ENCODE results near the gene PRTN3. TPM values are rescaled to one million over a fixed set of nuclear protein-coding genes. Genes with fewer than 3 reads are reported as not detected.

The PRTN3 gene
- total RNA-seq, 1 donor from 2014 or later: not detected

DNA sequence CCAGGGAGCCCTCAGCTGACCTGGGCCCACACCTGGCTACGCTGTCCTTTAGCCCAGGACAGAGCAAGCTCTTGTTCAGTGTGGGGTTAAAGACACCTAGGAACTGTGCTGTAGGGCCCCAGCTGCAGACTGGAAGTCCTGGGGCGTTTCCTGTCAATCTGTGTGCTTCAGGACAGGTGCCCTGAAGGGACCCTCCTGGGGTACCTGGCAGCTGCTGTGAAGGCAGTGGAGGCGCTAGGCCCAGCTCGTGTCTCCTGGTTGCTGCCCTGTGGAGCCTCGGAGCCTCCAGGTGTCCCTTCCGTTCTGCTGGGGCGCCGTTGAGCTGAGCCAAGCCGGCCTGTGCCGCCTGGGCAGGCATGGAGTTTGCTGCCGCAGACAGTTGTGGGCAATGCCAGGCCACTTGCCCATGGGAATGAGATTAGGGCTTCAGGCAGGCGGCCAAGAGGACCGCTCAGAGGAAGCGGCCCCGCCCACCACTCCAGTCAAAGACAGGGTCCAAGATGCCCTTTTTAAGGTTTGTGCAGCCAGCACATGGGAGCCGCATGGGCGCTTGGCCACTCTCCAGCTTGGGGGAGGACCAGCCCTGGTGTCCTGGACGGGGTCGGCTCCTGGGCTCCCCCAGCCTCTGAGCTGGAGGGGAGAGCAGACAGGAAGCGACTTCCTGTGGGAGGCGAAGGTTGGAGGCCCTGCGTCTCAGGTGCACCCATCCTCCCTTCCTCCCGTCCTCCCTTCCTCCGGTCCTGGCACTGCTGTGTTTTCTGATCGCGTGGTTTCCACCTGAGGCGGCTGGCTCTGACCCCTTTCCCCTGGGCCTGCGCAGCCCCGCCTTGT, 39.6 kb upstream of the PRTN3 start:
- Mint-ChIP-seq H3K27me3 (no peaks in the 10 kb centered on the region), H3K9me3 (no peaks in the 10 kb centered on the region), H3K36me3 (ENCODE audit: low read depth) (peaks cover 48% of the 10 kb centered on the region), H3K4me1 (peaks cover 40% of the 10 kb centered on the region), H3K27ac (no peak overlapping the region), H3K4me3 (no peak overlapping the region)
- ChIA-PET CTCF (no interaction called here), POLR2A (no interaction called here)
- TF ChIP-seq, protein P1, sequence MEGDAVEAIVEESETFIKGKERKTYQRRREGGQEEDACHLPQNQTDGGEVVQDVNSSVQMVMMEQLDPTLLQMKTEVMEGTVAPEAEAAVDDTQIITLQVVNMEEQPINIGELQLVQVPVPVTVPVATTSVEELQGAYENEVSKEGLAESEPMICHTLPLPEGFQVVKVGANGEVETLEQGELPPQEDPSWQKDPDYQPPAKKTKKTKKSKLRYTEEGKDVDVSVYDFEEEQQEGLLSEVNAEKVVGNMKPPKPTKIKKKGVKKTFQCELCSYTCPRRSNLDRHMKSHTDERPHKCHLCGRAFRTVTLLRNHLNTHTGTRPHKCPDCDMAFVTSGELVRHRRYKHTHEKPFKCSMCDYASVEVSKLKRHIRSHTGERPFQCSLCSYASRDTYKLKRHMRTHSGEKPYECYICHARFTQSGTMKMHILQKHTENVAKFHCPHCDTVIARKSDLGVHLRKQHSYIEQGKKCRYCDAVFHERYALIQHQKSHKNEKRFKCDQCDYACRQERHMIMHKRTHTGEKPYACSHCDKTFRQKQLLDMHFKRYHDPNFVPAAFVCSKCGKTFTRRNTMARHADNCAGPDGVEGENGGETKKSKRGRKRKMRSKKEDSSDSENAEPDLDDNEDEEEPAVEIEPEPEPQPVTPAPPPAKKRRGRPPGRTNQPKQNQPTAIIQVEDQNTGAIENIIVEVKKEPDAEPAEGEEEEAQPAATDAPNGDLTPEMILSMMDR (IDR thresholded peaks at IDR 0.05): no peak
- ATAC-seq (ENCODE audit: low read depth) (no peak), DNase-seq (no peak)
- intact Hi-C loops (cut with micrococcal nuclease): no loop called here

- Mint-ChIP-seq H3K36me3 (ENCODE audit: low read depth) (peaks cover 51% of the 10 kb centered on the region), H3K4me1 (peaks cover 36% of the 10 kb centered on the region), H3K27me3 (no peaks in the 10 kb centered on the region), H3K27ac (no peak overlapping the region), H3K9me3 (no peaks in the 10 kb centered on the region), H3K4me3 (no peak overlapping the region)
- no peak for ATAC-seq (ENCODE audit: low read depth)
- intact Hi-C loops (cut with micrococcal nuclease): no loop called here
- TF ChIP-seq, protein P1 (IDR thresholded peaks at IDR 0.05): no peak
- no peak for DNase-seq
- POLR2A ChIA-PET: interaction anchor here (0.5 to 0.6 kb wide), 2 partner anchors 45 to 145 kb away, joined by 3 to 4 read pairs; no protein-coding TSS in a partner anchor
- CTCF ChIA-PET: no interaction called here
These were observed 38.8 kb upstream of the PRTN3 start for GRCh38 chr19:801861-802497.

GRCh38 chr19:802498-803098, 38.2 kb upstream of the PRTN3 start:
- TF ChIP-seq, protein P1 (IDR thresholded peaks at IDR 0.05): no peak
- Mint-ChIP-seq H3K27me3 (no peaks in the 10 kb centered on the region), H3K4me1 (peaks cover 35% of the 10 kb centered on the region), H3K9me3 (no peaks in the 10 kb centered on the region), H3K27ac (no peak overlapping the region), H3K4me3 (no peak overlapping the region), H3K36me3 (ENCODE audit: low read depth) (peaks cover 57% of the 10 kb centered on the region)
- ATAC-seq (ENCODE audit: low read depth) (no peak), DNase-seq (no peak)
- CTCF ChIA-PET: no interaction called here
- POLR2A ChIA-PET: interaction anchor here (0.5 to 0.6 kb wide), 2 partner anchors 45 to 144 kb away, joined by 3 to 4 read pairs; no protein-coding TSS in a partner anchor
- intact Hi-C loops (cut with micrococcal nuclease): no loop called here

- H3K9me3 Mint-ChIP-seq: no peaks in the 10 kb centered on the region
- no peak overlapping the region for H3K4me3 Mint-ChIP-seq
- peaks cover 35% of the 10 kb centered on the region for H3K4me1 Mint-ChIP-seq
- H3K27me3 Mint-ChIP-seq: no peaks in the 10 kb centered on the region
- TF ChIP-seq, protein P1 (IDR thresholded peaks at IDR 0.05): no peak
- ChIA-PET POLR2A (no interaction called here), CTCF (no interaction called here)
- no peak for DNase-seq
- H3K27ac Mint-ChIP-seq: no peak overlapping the region
- H3K36me3 Mint-ChIP-seq (ENCODE audit: low read depth): peaks cover 62% of the 10 kb centered on the region
- intact Hi-C loops (cut with micrococcal nuclease): no loop called here
- no peak for ATAC-seq (ENCODE audit: low read depth)
These were observed 37.7 kb upstream of the PRTN3 start for GRCh38 chr19:803099-803561.
